K562 (cell line): ENCODE results near the gene SLC66A2. TPM values are rescaled to one million over a fixed set of nuclear protein-coding genes. Genes with fewer than 3 reads are reported as not detected.

Experiments
- ATAC-seq: fragments of 200-7000 bp; cut with Tn5 transposase; 3 replicates; pipeline ENCODE4 v1.9.1; 2020; ENCODE audit warnings: moderate library complexity
- BruUV-seq: library from RNA; stranded (reverse); fragments of 400-500 nt; replicated peaks from 2 replicates; lab custom pipeline; 2021; lab: Mats Ljungman, UMichigan
- CTCF ChIA-PET: fragments of 300-600 bp; formaldehyde crosslinking; extraction: SDS; loops from one replicate; lab custom pipeline; 2021; ENCODE audit warnings: low intra/inter-chr PET ratio; lab: Yijun Ruan, JAX
- POLR2A ChIA-PET: fragments of 300-600, 350-650 bp; sonication (Branson Sonifier 250); formaldehyde crosslinking; extraction: SDS; loops from one replicate; lab custom pipeline; 2021; ENCODE audit warnings: antibody characterized with exemption, inconsistent platforms; lab: Yijun Ruan, JAX
- DNase-seq, 4 experiments: peaks; one replicate each; pipeline versions ENCODE4 v3.0.0 to v3.0.0-alpha.2; 2011 to 2018; ENCODE audit warnings: low spot score in 3 of 4, mixed read lengths in 3 of 4; ENCODE audit errors: extremely low read depth in 1 of 4
- FAIRE-seq: peaks from 2 replicates; lab custom pipeline; 2011; peaks lifted over from hg19 to GRCh38; lab: Jason Lieb, UNC
- H2AFZ ChIP-seq: 2 replicates; pipeline ENCODE4 v1.6.0; 2011; ENCODE audit warnings: low read depth, low read length, control low read depth, inconsistent platforms
- H3K27ac ChIP-seq: fragments of 200-600 bp; 3 replicates; pipeline ENCODE4 v1.8.0; 2011; ENCODE audit warnings: low read depth, mild to moderate bottlenecking, control low read depth, inconsistent platforms, low read length, moderate library complexity, mixed read lengths; ENCODE audit errors: extremely low read depth
- H3K27me3 ChIP-seq, 2 experiments: fragments of 300-600 bp in 1 of 2; 2 replicates in 1 of 2; 3 replicates in 1 of 2; pipeline versions ENCODE4 v1.6.0 to v1.8.0; 2011; ENCODE audit warnings: inconsistent platforms in 2 of 2, low read length in 2 of 2, mild to moderate bottlenecking in 1 of 2, mixed read lengths in 1 of 2, moderate library complexity in 1 of 2; ENCODE audit not compliant: control insufficient read depth in 2 of 2, insufficient read depth in 2 of 2
- H3K36me3 ChIP-seq: fragments of 300-600 bp; 3 replicates; pipeline ENCODE4 v1.8.0; 2011; ENCODE audit warnings: mild to moderate bottlenecking, low read length, inconsistent platforms; ENCODE audit not compliant: control insufficient read depth, insufficient read depth
- H3K4me1 ChIP-seq, 2 experiments: fragments of 200-600 bp in 1 of 2; replicated peaks in 1 of 2; 2 replicates in 1 of 2; 3 replicates in 1 of 2; pipeline versions ENCODE4 v1.5.1 to v1.8.0; 2011; ENCODE audit warnings: inconsistent platforms in 2 of 2, low read length in 2 of 2, mild to moderate bottlenecking in 1 of 2, mixed read lengths in 1 of 2, moderate library complexity in 1 of 2; ENCODE audit not compliant: control insufficient read depth in 2 of 2, insufficient read depth in 2 of 2
- H3K4me2 ChIP-seq: 2 replicates; pipeline ENCODE4 v1.6.1; 2011; ENCODE audit warnings: low read length, control low read depth, inconsistent platforms, mixed read lengths; ENCODE audit not compliant: insufficient read depth
- H3K4me3 ChIP-seq: fragments of 200-600 bp; sonication (generic), shearing (Covaris generic); 2 replicates; pipeline ENCODE4 v1.5.1; 2016; ENCODE audit warnings: control low read depth, inconsistent platforms
- H3K79me2 ChIP-seq: fragments of 200-600 bp; 3 replicates; pipeline ENCODE4 v1.8.0; 2011; ENCODE audit warnings: low read length, inconsistent platforms; ENCODE audit not compliant: control insufficient read depth, insufficient read depth
- H3K9ac ChIP-seq, 2 experiments: 2 replicates each; pipeline versions ENCODE4 v1.6.0 to v1.6.1; 2011; ENCODE audit warnings: low read depth in 2 of 2, low read length in 2 of 2, control low read depth in 1 of 2, inconsistent platforms in 1 of 2, mild to moderate bottlenecking in 1 of 2, mixed read lengths in 1 of 2; ENCODE audit not compliant: insufficient read depth in 1 of 2
- H3K9me1 ChIP-seq: one replicate; pipeline ENCODE4 v1.6.0; 2011; ENCODE audit warnings: inconsistent platforms, mild to moderate bottlenecking, low read length, moderate library complexity; ENCODE audit not compliant: control insufficient read depth, insufficient read depth
- H3K9me3 ChIP-seq: replicated peaks from 2 replicates; pipeline ENCODE4 v1.5.1; 2011; ENCODE audit warnings: low read depth, low read length, inconsistent platforms; ENCODE audit not compliant: control insufficient read depth, insufficient read depth
- H4K20me1 ChIP-seq: replicated peaks from 2 replicates; pipeline ENCODE4 v1.6.1; 2011; ENCODE audit warnings: low read length, inconsistent platforms, mixed read lengths; ENCODE audit not compliant: control insufficient read depth, insufficient read depth
- BCLAF1 ChIP-seq, 2 experiments: fragments of 450-650 bp in 1 of 2; IDR thresholded peaks; 2 replicates each; pipeline ENCODE4 v1.6.1; 2011 to 2017; ENCODE audit warnings: low read depth in 2 of 2, antibody characterized with exemption in 1 of 2, borderline replicate concordance in 1 of 2, low read length in 1 of 2, mild to moderate bottlenecking in 1 of 2, mixed read lengths in 1 of 2; ENCODE audit not compliant: control insufficient read depth in 1 of 2
- CGGBP1 ChIP-seq: fragments of 250-450 bp; sonication (Bioruptor Pico); IDR thresholded peaks from 2 replicates; pipeline ENCODE4 v1.9.0; 2021; ENCODE audit warnings: mild to moderate bottlenecking
- EHMT2 ChIP-seq: fragments of 450-650 bp; IDR thresholded peaks from 2 replicates; pipeline ENCODE4 v1.6.1; 2018; ENCODE audit warnings: antibody characterized with exemption
- HNRNPK ChIP-seq: fragments of 200-400 bp; formaldehyde crosslinking; IDR thresholded peaks from one replicate; pipeline ENCODE4 v1.6.1; 2018; ENCODE audit warnings: mild to moderate bottlenecking, low read depth, low read length; ENCODE audit not compliant: poor library complexity, severe bottlenecking
- NFIC ChIP-seq: fragments of 450-650 bp; IDR thresholded peaks from 2 replicates; pipeline ENCODE4 v1.6.1; 2017; ENCODE audit warnings: mild to moderate bottlenecking, inconsistent platforms
- PBX2 ChIP-seq, 2 experiments: IDR thresholded peaks in 1 of 2; conservative IDR thresholded peaks in 1 of 2; 2 replicates each; pipeline ENCODE4 v1.6.1; 2016; ENCODE audit warnings: low read depth in 2 of 2, mild to moderate bottlenecking in 1 of 2, missing compliant biosample characterization in 1 of 2, missing genetic modification characterization in 1 of 2, moderate library complexity in 1 of 2
- SIN3B ChIP-seq: fragments of 450-650 bp; IDR thresholded peaks from 2 replicates; pipeline ENCODE4 v1.6.1; 2017; ENCODE audit warnings: low read depth, mild to moderate bottlenecking, moderate library complexity
- SOX6 ChIP-seq: fragments of 450-650 bp; IDR thresholded peaks from 2 replicates; pipeline ENCODE4 v1.6.1; 2014; ENCODE audit warnings: mild to moderate bottlenecking
- ZNF12 ChIP-seq: sonication (generic); formaldehyde crosslinking; IDR thresholded peaks from 2 replicates; pipeline ENCODE4 v1.4.0; 2020; ENCODE audit warnings: mild to moderate bottlenecking, missing genetic modification reagents
- ZNF696 ChIP-seq: fragments of 250-450 bp; sonication (Bioruptor Pico); conservative IDR thresholded peaks from 2 replicates; pipeline ENCODE4 v1.4.0; 2020; ENCODE audit warnings: mild to moderate bottlenecking, moderate library complexity
- WGBS: fragments of 100-300 bp; shearing (Covaris generic); methylation state at CpG from one replicate; pipeline ENCODE4 v1.1.6; 2016; ENCODE audit warnings: low coverage, mixed read lengths; ENCODE audit not compliant: insufficient coverage; ENCODE audit errors: missing lambda C conversion rate; 5-methylcytosine and 5-hydroxymethylcytosine counted together
- in situ Hi-C: fragments of 300-500 bp; cut with MboI; formaldehyde crosslinking; loops from 4 replicates; pipeline ENCODE4 v1.15.0; 2018; ENCODE audit warnings: inconsistent platforms, mixed read lengths
- intact Hi-C: fragments of 100-400 bp; cut with micrococcal nuclease; formaldehyde crosslinking; loops from 2 replicates; pipeline ENCODE4 v1.14.2; 2022
- polyA plus RNA-seq, 8 experiments: library from polyadenylated mRNA; depleted of rRNA in 4 of 8; stranded (reverse) in 5 of 8; unstranded in 3 of 8; fragments of >200 nt; fragmentation: Nextera tagmentation in 2 of 8; fragmentation: Illumina TruSeq in 1 of 8; extraction: Ambion mirVana in 2 of 8; extraction: Trizol in 1 of 8; gene quantifications; 2 replicates each; pipeline versions ENCODE4 v1.2.1 to v1.2.3, GENCODE V29; 2011 to 2014; ENCODE audit warnings: inconsistent platforms in 1 of 8, missing spikeins in 1 of 8
- total RNA-seq, 7 experiments: library from RNA; depleted of rRNA in 6 of 7; stranded (reverse); fragments of >200 nt in 6 of 7; fragmentation: Illumina TruSeq in 2 of 7; extraction: Trizol in 2 of 7; gene quantifications; 2 replicates each; pipeline versions ENCODE4 v1.2.1 to v1.2.3, GENCODE V29; 2011 to 2021; ENCODE audit warnings: low replicate concordance in 1 of 7

SLC66A2 gene
- total and polyA plus RNA-seq, 9 of the 15 experiments (the other 6 are each of a cell fraction or from before 2014, with no cell fraction given), result 0.25 to 17.5 (median 5.6) TPM

DNA sequence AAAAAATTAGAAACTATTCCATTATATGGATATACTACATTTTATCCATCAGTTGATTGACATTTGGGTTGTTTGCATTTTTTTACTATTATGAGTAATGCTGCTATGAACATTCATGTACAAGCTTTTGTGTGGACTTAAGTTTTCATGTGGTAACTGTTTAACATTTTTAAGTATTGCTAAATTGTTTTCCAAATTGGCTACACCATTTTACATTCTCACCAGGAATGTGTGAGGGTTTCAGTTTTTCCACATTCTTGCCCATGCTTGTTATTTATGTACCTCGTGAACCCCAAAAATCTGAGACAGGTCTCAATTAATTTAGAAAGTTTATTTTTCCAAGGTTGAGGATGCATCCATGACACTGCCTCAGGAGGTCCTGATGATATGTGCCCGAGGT is 40.0 kb upstream of the SLC66A2 start:
- ATAC-seq, result no peak
- H2AFZ ChIP-seq, result no peak overlapping the region
- no peak overlapping the region for H3K4me2 ChIP-seq
- no peak for DNase-seq
- intact Hi-C loops, result no loop called here
- H3K36me3 ChIP-seq, result peaks cover 5% of the 10 kb centered on the region; the same call in 2 of the 3 replicates
- 38% methylated on average over 2 of the region's 2 CpGs for WGBS
- no TSS peak for BruUV-seq
- ChIA-PET POLR2A (no interaction called here), CTCF (no interaction called here)
- peaks cover 30% of the 10 kb centered on the region for H3K79me2 ChIP-seq
- H3K4me3 ChIP-seq, result no peak overlapping the region
- no peak overlapping the region for H3K9ac ChIP-seq
- no peaks in the 10 kb centered on the region for H3K9me1 ChIP-seq
- no peak overlapping the region for H3K27ac ChIP-seq
- no peak for FAIRE-seq
- H3K9me3 ChIP-seq, result no peaks in the 10 kb centered on the region; the same call in 1 of the 2 replicates
- peaks cover 8% of the 10 kb centered on the region; the same call in 1 of the 2 replicates for H4K20me1 ChIP-seq
- no peaks in the 10 kb centered on the region for H3K27me3 ChIP-seq
- in situ Hi-C loops, result no loop called here
- no peak for TF ChIP-seq SIN3B
- no peak for TF ChIP-seq ZNF696 (CRISPR knock-in tag)
- no peak for TF ChIP-seq EHMT2
- no peak for TF ChIP-seq BCLAF1 (IDR thresholded peaks at IDR 0.05; ENCODE audit: borderline replicate concordance in 1 of 2, control insufficient read depth in 1 of 2, low read depth in 2 of 2, low read length in 1 of 2)
- no peak for TF ChIP-seq NFIC
- TF ChIP-seq PBX2 (CRISPR knock-in tag; IDR thresholded peaks at IDR 0.05; ENCODE audit: low read depth), result no peak
- no peak for TF ChIP-seq PBX2 (tag; conservative IDR thresholded peaks at IDR 0.05; ENCODE audit: low read depth)
- no peak for TF ChIP-seq SOX6
- TF ChIP-seq ZNF12, result no peak
- TF ChIP-seq HNRNPK, result no peak
- no peak for TF ChIP-seq CGGBP1 (CRISPR knock-in tag)
- peaks cover 7 to 9% of the 10 kb centered on the region in 2 experiments; a peak in 4 of 5 replicates for H3K4me1 ChIP-seq
